GM18498 (cell line): ENCODE measurements around the gene SLC24A3.
"Not testable (repeated sequence)": the region's sequence is repeated elsewhere in the genome, so short reads cannot be mapped to it uniquely, and the experiment has no call there.

ENCODE experiments used
- ATAC-seq: cut with Tn5 transposase; IDR thresholded peaks from one replicate; pipeline ENCODE4 v1.9.1; 2021; ENCODE audit warnings: mild to moderate bottlenecking, moderate library complexity; ENCODE audit not compliant: unreplicated experiment

Gene SLC24A3

GRCh38 chr20:19616081-19616480 lies 403.6 kb downstream of the SLC24A3 start:
- ATAC-seq = no peak

- no peak for ATAC-seq
Observed at GRCh38 chr20:19616620-19617019, 404.2 kb downstream of the SLC24A3 start.

GRCh38 chr20:19617256-19617655 lies 404.8 kb downstream of the SLC24A3 start:
- ATAC-seq = no peak

- no peak for ATAC-seq
Observed at GRCh38 chr20:19618711-19619110, 406.3 kb downstream of the SLC24A3 start.

GRCh38 chr20:19619904-19620430 lies 407.5 kb downstream of the SLC24A3 start:
- no peak for ATAC-seq

- ATAC-seq = no peak
Observed at GRCh38 chr20:19620446-19620845, 408.0 kb downstream of the SLC24A3 start.

- ATAC-seq = no peak
Observed at GRCh38 chr20:19621072-19621471, 408.6 kb downstream of the SLC24A3 start.

- ATAC-seq = no peak
Observed at GRCh38 chr20:19624221-19624965, 412.0 kb downstream of the SLC24A3 start.

- ATAC-seq = no peak
Observed at GRCh38 chr20:19625426-19625825, 413.0 kb downstream of the SLC24A3 start.

- no peak for ATAC-seq
Observed at GRCh38 chr20:19626896-19627295, 414.5 kb downstream of the SLC24A3 start.

- no peak for ATAC-seq
Observed at GRCh38 chr20:19628570-19629134, 416.2 kb downstream of the SLC24A3 start.

GRCh38 chr20:19631410-19631809 lies 419.0 kb downstream of the SLC24A3 start:
- no peak for ATAC-seq

GRCh38 chr20:19633985-19634384 lies 421.5 kb downstream of the SLC24A3 start:
- ATAC-seq = no peak

GRCh38 chr20:19639471-19640045 lies 427.1 kb downstream of the SLC24A3 start:
- ATAC-seq = not testable (repeated sequence)

- no peak for ATAC-seq
Observed at GRCh38 chr20:19642860-19643259, 430.4 kb downstream of the SLC24A3 start.

GRCh38 chr20:19644085-19644484 lies 431.6 kb downstream of the SLC24A3 start:
- ATAC-seq = no peak

- no peak for ATAC-seq
Observed at GRCh38 chr20:19646963-19647362, 434.5 kb downstream of the SLC24A3 start.

GRCh38 chr20:19648024-19648423 lies 435.6 kb downstream of the SLC24A3 start:
- no peak for ATAC-seq

- no peak for ATAC-seq
Observed at GRCh38 chr20:19649041-19649440, 436.6 kb downstream of the SLC24A3 start.

- peak; percentile 54 for ATAC-seq
Observed at GRCh38 chr20:19652591-19653026, 440.2 kb downstream of the SLC24A3 start.

GRCh38 chr20:19653327-19653726 lies 440.9 kb downstream of the SLC24A3 start:
- ATAC-seq = no peak

GRCh38 chr20:19654921-19655320 lies 442.5 kb downstream of the SLC24A3 start:
- ATAC-seq = no peak
